HG02981 (cell line): ENCODE data around the gene METTL9.
"Not testable (repeated sequence)": the region's sequence is repeated elsewhere in the genome, so short reads cannot be mapped to it uniquely, and the experiment has no call there.

Source experiments
- ATAC-seq: cut with Tn5 transposase; IDR thresholded peaks from one replicate; pipeline ENCODE4 v1.9.1; 2021; ENCODE audit warnings: mild to moderate bottlenecking, moderate library complexity; ENCODE audit not compliant: unreplicated experiment

The METTL9 gene

DNA sequence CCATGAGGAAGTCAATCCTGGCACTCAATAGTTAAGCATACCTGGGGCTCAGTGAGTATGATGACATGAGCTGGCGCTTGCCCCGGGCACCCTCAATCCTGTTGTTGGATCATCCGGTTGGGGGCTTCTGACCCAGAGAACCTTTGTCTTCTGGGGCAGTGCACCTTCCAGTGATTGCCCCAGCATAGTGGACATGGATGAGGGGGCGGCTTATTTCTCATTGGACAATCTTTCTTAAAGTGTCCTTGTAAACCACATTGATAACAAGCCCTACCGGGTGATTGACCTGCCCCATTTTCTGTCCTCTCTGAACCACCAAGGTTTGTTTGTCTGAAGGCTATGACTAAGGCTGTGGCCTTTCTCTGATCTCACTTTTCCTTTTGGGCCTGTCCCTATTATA is 34.8 kb downstream of the METTL9 start:
- no peak for ATAC-seq

DNA sequence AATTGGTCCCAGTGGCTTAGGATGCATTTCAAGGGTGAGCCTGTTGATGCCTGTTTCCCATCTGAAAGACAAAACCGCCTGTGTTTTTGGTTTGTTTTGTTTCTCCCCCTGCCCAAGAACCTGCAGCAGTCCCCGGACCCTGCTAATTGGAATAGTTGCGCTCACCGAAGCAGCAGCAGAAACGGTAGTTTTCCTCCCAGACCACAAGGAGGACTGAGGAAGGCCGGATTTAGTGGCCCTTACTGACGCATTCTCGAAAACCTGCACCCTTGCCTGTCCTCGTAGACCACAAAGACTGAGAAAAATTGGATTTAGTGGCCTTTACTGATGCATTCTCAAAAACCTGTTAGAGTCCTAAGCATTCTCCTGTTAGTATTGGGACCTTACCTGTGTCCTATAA is 36.3 kb downstream of the METTL9 start:
- ATAC-seq: not testable (repeated sequence)

DNA sequence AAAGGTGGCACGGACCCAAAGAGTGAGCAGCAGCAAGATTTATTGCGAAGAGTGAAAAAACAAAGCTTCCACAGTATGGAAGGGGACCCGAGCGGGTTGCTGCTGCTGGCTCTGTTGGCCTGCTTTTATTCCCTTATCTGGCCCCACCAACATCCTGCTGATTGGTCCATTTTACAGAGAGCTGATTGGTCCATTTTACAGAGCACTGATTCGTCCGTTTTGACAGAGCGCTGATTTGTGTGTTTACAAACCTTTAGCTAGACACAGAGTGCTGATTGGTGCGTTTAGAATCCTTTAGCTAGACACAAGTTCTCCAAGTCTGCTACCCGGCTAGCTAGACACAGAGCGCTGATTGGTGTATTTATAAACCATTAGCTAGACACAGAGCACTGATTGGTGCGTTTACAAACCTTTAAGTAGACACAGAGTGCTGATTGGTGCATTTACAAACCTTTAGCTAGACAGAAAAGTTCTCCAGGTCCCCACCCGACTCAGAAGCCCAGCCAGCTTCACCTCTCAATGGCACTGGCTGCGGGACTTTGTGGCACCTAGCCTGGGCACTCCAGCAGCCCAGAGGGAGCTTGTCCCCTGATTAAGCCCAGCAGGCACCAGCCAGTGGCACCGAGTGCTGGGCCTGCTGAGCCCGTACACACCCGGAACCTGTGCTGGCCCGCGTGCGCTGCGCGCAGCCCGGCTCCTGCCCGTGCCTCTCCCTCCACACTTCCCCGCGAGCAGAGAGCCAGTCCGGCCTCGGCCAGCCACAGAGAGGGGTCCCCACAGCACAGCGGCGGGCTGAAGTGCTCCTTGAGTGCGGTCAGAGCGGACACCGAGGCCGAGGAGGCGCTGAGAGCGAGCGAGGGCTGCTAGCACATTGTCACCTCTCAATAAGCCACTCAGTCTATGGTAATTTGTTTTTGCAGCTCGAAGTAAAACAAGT is 37.9 kb downstream of the METTL9 start:
- ATAC-seq: no peak

DNA sequence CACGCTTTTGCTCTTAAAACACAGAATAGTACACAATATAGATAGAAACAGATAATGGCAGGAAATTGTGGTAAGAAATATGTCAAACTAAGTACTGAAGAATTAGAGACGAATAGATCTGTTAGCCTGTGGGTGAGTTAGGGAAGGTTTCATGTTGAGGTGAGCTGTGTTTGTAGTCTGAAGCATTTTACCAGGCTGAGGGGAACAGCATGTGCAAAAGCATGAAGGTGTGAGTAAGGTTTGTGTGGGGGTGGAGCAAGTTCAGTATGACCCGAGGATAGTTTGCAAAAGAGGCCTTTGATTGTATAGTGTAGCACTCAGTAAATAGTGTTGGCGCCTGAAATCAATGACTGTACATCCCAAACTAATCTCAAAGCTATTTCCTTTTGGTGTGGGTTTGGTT is 39.2 kb downstream of the METTL9 start:
- no peak for ATAC-seq

DNA sequence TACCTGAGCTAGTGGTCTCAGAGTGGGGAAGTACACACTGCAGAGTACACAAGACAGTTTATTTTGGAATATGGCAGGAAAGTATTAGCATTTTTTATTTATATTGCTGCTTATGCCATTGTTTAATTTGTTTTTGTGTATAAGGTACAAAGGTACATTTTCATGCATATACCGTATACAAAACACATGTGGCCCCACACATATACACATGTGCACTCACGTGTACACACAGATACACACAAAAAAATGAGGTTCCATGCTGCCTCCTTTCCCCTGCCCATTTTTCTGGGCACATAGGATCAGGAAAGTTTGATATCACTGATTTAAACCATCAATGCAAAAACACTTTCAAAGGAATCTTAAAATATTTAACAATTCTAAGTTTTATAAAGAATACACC is 40.1 kb downstream of the METTL9 start:
- ATAC-seq: no peak

DNA sequence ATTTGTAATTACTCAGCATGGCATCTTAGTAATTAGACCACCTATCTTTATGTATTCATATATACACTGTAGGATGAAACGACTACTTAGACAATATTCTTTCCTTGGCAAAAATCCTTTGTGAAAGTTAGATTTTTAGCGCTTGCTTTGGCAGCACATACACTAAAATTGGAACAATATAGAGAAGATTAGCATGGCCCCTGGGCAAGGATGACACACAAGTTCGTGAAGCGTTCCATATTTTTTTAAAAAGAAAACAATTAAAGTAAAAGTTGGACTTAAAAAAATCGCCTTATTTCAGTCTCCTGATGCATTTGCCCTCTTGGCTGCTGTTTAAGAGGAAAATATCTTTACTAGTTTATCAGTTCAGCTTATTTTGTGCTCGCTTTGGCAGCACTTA is 42.5 kb downstream of the METTL9 start:
- no peak for ATAC-seq

DNA sequence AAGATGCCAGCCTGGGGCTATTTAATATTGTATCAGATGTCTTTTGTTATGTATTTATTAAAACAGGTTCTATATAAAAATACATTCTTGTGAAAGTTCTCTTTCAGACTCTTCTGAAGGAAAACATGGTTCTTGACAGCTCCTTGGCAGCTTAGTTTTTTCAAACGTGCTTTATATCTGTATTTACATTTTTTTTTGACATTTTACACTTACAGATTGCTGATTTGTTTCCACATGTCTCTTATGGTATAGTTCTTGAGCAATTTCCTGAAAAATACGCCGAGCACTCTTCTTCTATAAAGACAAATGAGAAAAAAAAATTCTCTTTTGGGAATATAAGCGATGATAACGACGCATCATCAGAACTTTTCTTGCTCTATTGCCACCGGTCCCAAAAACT is 43.5 kb downstream of the METTL9 start:
- ATAC-seq: no peak

DNA sequence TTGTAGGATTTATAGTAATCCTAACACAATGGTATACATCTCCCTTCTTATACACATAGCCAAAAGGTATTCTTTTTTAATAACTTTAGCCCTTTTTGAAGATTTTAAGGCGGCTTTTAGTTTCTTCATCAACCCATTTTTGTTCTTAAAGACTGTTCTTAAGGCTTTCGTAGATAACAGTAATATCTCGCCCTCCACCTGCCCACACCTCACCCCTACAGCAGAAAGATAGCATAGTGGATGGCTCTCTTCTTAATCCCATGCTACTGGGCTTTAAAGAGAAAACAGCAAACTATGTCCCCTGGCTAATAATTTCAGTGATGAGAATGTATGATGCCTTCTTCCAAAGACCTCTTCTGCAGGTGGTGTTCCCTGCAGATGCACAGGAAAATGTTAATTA is 44.4 kb downstream of the METTL9 start:
- ATAC-seq: no peak

DNA sequence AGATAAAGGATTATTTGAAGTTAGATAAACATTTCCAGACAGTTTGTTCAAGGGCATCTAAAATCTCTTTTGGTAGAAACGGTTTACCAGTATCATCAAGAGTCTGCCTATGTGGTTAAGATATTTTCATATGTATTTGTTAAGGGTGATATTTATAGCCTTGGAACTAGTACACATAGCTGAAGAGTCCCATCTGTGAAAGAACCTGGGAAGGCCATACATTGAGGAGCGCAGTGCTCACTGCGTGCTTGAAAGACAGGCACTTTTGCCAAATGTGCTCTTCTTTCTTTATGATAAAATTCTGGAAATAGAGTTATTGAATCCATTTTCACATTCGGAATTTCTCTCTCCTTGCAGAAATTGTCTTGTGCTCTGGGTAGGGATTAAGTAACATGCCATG is 45.3 kb downstream of the METTL9 start:
- no peak for ATAC-seq

DNA sequence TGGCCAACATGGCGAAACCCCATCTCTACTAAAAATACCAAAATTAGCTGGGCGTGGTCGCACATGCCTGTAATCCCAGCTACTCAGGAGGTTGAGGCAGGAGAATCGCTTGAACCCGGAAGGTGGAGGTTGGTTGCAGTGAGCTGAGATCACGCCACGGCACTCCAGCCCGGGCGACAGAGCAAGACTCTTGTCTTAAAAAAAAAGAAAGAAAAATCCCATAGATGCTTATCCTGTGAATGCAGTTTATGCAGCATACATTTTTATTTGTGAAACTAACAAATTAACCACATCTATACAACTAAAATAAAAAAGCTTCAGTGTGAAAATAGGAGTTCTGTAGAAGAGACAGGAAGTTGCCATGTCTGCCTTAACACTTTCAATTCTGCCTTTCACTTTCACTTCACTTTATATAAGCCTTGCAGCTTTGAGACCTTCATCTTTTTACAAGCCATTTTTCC is 45.9 kb downstream of the METTL9 start:
- no peak for ATAC-seq

DNA sequence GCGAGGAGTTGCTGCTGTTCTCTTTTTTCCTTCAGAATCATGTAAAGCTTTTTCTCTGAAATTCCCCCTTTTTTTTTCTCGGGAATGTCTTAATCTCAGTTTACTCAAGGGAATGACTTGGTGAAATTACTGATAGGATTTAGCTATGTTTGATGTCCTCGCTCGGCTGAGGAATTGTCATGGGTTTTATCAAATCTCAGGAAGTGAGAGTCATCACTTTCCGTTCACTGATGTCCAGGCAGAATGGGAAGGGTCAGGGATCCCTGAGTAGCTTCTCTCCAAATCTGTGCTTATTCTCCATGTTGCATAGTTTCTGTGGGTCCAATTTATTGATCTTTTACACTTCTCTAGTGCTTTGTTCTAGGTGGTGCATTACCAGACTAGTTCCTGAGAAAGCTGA is 46.7 kb downstream of the METTL9 start:
- no peak for ATAC-seq

DNA sequence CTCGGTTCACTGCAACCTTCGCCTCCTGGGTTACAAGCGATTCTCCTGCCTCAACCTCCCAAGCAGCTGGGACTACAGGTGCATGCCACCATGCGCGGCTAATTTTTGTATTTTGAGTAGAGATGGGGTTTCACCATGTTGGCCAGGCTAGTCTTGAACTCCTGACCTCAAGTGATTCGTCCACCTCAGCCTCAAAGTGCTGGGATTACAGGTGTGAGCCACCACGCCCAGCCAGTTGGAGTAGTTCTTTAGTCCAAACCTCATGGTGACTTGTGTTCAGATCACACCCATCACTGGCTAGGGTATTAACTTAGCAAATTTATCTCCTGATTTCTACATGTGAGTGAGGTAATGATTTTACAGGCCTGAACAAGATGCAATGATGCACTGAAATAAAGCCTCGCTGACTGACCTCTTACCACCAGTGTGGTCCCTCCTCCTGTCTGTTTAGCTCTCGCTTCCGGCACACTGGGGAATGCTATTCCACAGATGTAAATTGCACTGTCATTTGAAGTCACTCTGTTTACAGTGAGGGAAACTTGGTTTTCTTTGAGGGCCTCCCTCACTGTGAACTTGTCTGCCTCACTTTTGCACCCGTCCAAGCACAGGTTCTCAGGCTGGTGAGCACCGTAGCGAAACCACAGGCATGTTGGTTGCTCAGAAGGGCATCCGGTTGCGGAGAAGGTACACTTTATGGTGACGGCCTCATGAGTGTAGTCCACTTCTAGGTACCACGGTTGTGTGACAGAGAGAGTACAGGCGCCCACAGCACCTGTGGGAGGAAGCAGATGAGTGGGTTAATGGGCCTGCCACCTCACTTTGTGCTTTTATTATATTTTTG is 47.6 kb downstream of the METTL9 start:
- ATAC-seq: peak; percentile 91

DNA sequence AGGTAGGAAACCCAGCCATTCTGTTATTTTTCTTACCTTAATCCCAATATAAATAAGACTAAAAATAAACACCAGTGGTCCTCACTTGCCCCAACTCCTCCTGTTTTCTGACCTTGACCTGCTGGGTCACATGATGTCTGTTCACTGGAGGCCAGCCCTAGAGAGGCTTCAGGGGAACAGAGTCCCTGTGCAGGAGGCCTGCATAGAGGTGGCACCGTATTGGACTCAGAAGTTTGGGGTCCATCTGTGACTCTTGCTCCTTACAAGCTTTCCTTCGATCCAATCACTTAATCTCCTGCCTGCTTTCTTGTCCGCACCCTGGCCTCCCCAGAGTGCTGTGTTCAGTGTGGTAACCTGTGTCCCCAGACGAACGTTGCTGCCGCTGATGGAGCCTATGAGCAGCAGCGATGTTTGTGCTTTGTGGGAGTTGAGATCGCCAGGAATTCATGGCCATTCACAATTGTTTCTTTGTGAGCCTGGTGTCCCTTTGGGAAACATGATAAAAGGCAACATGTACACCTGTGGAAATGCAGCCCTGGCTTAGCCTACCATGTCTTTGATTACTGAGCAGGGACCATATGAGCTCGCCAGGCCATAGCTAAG is 48.3 kb downstream of the METTL9 start:
- ATAC-seq: no peak

DNA sequence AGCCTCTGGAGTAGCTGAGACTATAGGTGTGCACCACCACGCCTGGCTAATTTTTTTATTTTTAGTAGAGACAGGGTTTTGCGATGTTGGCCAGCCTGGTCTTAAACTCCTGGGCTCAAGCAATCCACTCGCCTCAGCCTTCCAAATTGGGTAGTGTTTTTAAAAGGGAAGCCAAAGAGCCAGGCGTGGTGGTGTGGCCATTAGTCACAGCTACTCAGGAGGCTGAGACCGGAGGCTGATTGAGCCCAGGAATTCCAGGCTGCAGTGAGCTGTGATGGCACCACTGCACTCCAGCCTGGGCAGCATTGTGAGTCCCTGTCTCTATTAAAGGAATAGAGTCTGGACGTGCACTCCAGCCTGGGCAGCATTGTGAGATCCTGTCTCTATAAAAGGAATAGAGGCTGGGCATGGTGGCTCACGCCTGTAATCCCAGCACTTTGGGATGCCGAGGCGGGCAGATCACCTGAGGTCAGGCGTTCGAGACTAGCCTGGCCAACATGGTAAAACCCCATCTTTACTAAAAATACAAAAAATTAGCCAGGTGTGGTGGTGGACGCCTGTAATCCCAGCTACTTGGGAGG is 50.5 kb downstream of the METTL9 start:
- ATAC-seq: not testable (repeated sequence)

DNA sequence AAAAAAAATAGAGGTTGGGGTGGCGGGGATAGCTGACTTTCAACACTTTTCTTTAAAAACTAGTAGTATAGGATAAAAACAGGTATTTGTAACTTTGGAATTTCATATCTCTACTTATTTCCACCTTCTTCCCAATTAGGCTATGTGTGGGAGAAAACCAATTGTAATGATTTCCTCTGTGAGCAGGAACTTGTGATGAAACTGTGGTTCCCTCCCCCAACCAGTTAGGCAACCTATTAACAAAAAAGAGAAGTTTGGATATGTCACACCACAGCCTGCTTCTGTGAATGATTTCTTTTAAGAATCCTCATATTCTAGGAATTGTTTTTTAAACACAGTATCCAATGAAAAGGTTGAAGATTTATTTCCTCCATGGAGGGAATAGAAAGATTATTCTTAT is 51.1 kb downstream of the METTL9 start:
- ATAC-seq: no peak

DNA sequence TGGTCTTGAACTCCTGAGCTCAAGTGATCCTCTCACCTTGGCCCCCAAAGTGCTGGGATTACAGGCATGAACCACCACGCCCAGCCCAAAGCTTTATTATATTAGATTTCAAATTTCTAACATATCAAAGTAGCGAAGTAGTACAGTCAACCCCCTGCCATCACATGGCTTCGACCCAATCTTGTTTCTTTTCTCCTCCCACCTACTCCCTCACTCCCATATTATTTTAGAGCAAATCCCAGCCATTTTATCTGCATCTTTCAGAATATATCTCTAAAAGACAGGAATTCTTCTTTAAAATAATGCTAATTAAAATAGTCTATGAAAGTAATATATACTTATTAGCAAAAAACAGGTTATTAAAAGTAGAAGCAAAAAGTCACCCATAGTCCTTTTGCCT is 52.1 kb downstream of the METTL9 start:
- ATAC-seq: no peak

DNA sequence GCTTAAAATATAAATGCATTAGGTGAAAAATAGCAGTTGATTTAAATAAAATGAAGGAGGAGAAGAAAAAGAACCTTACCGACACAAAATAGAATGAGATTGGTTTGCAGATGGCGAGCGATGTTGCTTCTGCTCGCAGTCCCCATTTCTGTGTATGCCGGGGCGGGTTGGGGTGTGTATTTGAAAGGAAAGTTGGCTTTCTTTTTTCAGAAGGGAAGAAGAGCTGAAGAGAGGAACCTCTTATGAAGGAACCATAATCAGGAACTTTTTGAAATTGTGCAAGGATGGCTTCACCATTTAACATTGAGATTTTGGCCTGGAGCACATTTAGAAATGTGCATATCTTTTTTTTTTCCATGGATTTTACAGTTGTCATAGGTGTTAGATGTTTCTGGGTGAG is 53.1 kb downstream of the METTL9 start, which contains the start of gene IGSF6:
IGSF6 (minus strand) TSS at position 156 of the 400 bp plus-strand sequence; CDS start at position 146, 10 bp downstream.
- ATAC-seq: no peak

DNA sequence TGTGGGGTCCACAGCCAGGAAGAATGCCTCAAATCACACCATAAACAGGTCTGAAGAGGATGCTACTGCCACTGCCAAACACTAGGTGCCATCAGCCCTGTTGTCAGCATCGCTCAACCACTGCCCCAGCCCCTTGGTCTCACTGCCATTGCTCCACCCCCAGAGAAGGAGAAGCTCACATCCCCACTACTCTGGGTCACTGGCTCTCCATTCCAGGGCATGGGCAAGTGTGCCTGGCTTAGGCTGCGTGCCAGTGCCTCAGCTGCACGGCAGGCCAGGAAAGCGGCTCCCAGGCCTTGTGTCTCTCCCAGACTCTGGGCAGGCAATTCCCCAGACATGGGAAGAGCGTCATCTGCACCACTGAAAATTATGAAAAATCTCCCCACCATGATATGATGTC is 54.2 kb downstream of the METTL9 start:
- ATAC-seq: no peak

DNA sequence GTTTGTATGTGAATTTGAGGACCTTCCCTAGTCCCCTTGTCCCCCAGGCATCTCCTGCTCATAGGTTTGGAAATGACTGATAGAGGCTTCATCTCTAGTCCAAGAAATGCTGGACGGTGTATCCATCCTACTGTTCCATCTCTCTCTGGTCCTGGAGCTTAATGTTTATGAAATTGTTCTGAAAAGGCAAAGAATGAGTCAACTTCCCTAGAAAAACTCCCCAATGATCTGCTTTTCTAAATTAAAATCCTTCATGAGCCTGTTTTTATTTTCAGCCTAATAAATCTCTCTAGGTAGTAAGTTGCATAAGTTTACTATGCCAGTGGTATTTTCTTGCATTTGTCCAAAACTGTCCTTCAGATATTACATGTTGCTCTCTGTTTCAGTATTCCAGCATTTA is 55.1 kb downstream of the METTL9 start:
- ATAC-seq: no peak

DNA sequence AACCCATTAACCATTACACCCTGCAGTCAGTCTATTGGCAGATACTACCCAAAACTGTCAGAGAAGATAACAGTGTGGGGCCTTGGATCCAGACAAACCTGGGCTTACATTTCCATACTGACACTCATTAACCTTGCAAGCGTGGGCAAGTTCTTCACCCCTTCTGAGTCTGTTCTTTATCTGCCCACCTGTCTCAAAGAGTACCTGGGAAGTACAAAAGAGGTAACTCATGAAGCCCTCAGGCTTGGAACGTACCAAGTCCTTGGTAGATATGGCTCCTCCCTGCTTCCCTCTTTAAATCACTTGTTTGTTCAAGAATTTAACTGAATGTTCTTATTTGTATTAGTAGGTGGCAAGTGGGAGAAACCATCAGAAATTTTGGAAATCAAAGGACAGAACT is 55.5 kb downstream of the METTL9 start:
- ATAC-seq: no peak
